OCI-LY1 (cell line): Measurements from ENCODE around the gene MRPL50.

Experiments used
- CTCF ChIP-seq: fragments of 200-600 bp; sonication (generic), shearing (Covaris generic); IDR thresholded peaks from 2 replicates; pipeline ENCODE4 v1.5.1; 2017; ENCODE audit warnings: mild to moderate bottlenecking, antibody characterized with exemption, low read length, moderate library complexity, mixed read lengths
- EZH2 ChIP-seq: fragments of 200-600 bp; sonication (generic), shearing (Covaris generic); IDR thresholded peaks from 2 replicates; pipeline ENCODE4 v1.8.0; 2017; ENCODE audit warnings: borderline replicate concordance, mixed run types, mild to moderate bottlenecking, antibody characterized with exemption, low read length, moderate library complexity, mixed read lengths

DNA sequence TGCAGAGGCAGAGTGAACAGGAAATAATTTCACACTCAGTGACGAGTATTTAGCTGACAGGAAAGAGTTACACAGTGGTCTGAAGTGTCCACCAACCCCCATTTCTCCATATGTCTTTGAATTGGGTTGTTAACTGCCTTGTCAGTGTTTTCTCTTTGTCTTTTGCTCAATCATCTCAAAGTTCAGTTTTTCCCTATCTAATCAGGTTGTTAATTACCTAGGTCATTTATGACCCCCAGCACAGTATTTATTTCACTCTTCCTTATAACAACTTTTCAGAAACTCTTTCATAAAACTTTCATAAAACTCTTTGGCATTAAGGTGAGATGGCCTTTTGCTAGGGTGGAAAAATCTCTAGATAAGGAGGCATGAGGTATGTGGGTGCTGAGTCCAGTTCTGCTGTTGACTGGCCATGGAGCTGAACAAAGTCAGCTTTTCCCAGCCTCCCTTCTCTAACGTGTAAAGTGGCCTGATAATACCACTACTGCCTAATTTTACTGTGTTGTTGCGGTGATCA, 42.4 kb upstream of the MRPL50 start:
- TF ChIP-seq EZH2 (no peak), CTCF (no peak)
